HepG2 (cell line): ENCODE results near the gene TET2. TPM values are rescaled to one million over a fixed set of nuclear protein-coding genes. Genes with fewer than 3 reads are reported as not detected.

Experiments
- AGO1 ChIP-seq: fragments of 200-400 bp; formaldehyde crosslinking; IDR thresholded peaks from 2 replicates; pipeline ENCODE4 v1.6.1; 2017; ENCODE audit warnings: mild to moderate bottlenecking, low read depth, low read length, moderate library complexity; ENCODE audit not compliant: poor library complexity, severe bottlenecking
- ARID4A ChIP-seq: sonication (generic); formaldehyde crosslinking; IDR thresholded peaks from 2 replicates; pipeline ENCODE4 v1.5.0; 2020; ENCODE audit warnings: mild to moderate bottlenecking, missing genetic modification reagents, borderline replicate concordance
- DMAP1 ChIP-seq: IDR thresholded peaks from 2 replicates; pipeline ENCODE4 v1.6.1; 2016
- EEA1 ChIP-seq: sonication (generic); formaldehyde crosslinking; IDR thresholded peaks from 2 replicates; pipeline ENCODE4 v1.5.1; 2020; ENCODE audit warnings: mild to moderate bottlenecking, missing genetic modification reagents, borderline replicate concordance
- EZH2 ChIP-seq: conservative IDR thresholded peaks from 2 replicates; pipeline ENCODE4 v1.6.1; 2012; ENCODE audit warnings: mild to moderate bottlenecking, low read depth, low read length, moderate library complexity
- HOXA3 ChIP-seq: sonication (generic); formaldehyde crosslinking; IDR thresholded peaks from 2 replicates; pipeline ENCODE4 v1.5.0; 2020; ENCODE audit warnings: missing genetic modification reagents
- HOXA9 ChIP-seq: sonication (generic); formaldehyde crosslinking; IDR thresholded peaks from 2 replicates; pipeline ENCODE4 v1.8.1; 2022; ENCODE audit warnings: missing genetic modification reagents, mild to moderate bottlenecking, moderate library complexity, borderline replicate concordance
- MTF1 ChIP-seq: sonication (generic); formaldehyde crosslinking; IDR thresholded peaks from 2 replicates; pipeline ENCODE4 v1.5.0; 2020; ENCODE audit warnings: missing genetic modification reagents
- PREB ChIP-seq: sonication (generic); formaldehyde crosslinking; IDR thresholded peaks from 2 replicates; pipeline ENCODE4 v1.4.0; 2020; ENCODE audit warnings: missing genetic modification reagents
- PRMT3 ChIP-seq: sonication (generic); formaldehyde crosslinking; IDR thresholded peaks from 2 replicates; pipeline ENCODE4 v1.8.1; 2022; ENCODE audit warnings: low read depth, mild to moderate bottlenecking, moderate library complexity, missing genetic modification reagents, borderline replicate concordance
- SNAI1 ChIP-seq: sonication (generic); formaldehyde crosslinking; IDR thresholded peaks from 2 replicates; pipeline ENCODE4 v1.5.0; 2020; ENCODE audit warnings: mild to moderate bottlenecking, missing genetic modification reagents, borderline replicate concordance
- SP5 ChIP-seq: IDR thresholded peaks from 2 replicates; pipeline ENCODE4 v1.6.1; 2016; ENCODE audit warnings: low read depth, borderline replicate concordance
- STAG1 ChIP-seq: sonication (generic); formaldehyde crosslinking; IDR thresholded peaks from 2 replicates; pipeline ENCODE4 v1.4.0; 2020; ENCODE audit warnings: missing genetic modification reagents
- ZFP1 ChIP-seq: IDR thresholded peaks from 2 replicates; pipeline ENCODE4 v1.6.1; 2016
- ZFYVE20 ChIP-seq: sonication (generic); formaldehyde crosslinking; IDR thresholded peaks from 2 replicates; pipeline ENCODE4 v1.8.0; 2023; ENCODE audit warnings: low read depth, mild to moderate bottlenecking, moderate library complexity, missing genetic modification reagents, borderline replicate concordance
- ZNF264 ChIP-seq: sonication (generic); formaldehyde crosslinking; IDR thresholded peaks from 2 replicates; pipeline ENCODE4 v1.4.0; 2020; ENCODE audit warnings: missing genetic modification reagents
- ZNF337 ChIP-seq: sonication (generic); formaldehyde crosslinking; IDR thresholded peaks from 2 replicates; pipeline ENCODE4 v1.5.1; 2020; ENCODE audit warnings: missing genetic modification reagents, low read depth, mild to moderate bottlenecking, borderline replicate concordance
- ZNF562 ChIP-seq: sonication (generic); formaldehyde crosslinking; IDR thresholded peaks from 2 replicates; pipeline ENCODE4 v1.8.0; 2022; ENCODE audit warnings: missing genetic modification reagents, borderline replicate concordance
- ZNF644 ChIP-seq: IDR thresholded peaks from 2 replicates; pipeline ENCODE4 v1.6.1; 2016; ENCODE audit warnings: low read depth
- ZNF720 ChIP-seq: sonication (generic); formaldehyde crosslinking; IDR thresholded peaks from 2 replicates; pipeline ENCODE4 v1.4.0; 2020; ENCODE audit warnings: missing genetic modification reagents
- ZNF776 ChIP-seq: sonication (generic); formaldehyde crosslinking; IDR thresholded peaks from 2 replicates; pipeline ENCODE4 v1.4.0; 2020; ENCODE audit warnings: mild to moderate bottlenecking, missing genetic modification reagents
- ZNF780A ChIP-seq: sonication (generic); formaldehyde crosslinking; IDR thresholded peaks from 2 replicates; pipeline ENCODE4 v1.8.0; 2022; ENCODE audit warnings: mild to moderate bottlenecking, missing genetic modification reagents, moderate library complexity
- ZNF816 ChIP-seq: sonication (generic); formaldehyde crosslinking; IDR thresholded peaks from 2 replicates; pipeline ENCODE4 v1.8.0; 2022; ENCODE audit warnings: missing genetic modification reagents, mild to moderate bottlenecking, borderline replicate concordance
- ZSCAN31 ChIP-seq: sonication (generic); formaldehyde crosslinking; IDR thresholded peaks from 2 replicates; pipeline ENCODE4 v1.5.0; 2020; ENCODE audit warnings: low read depth, mild to moderate bottlenecking, missing genetic modification reagents
- polyA plus RNA-seq, 8 experiments: library from polyadenylated mRNA; depleted of rRNA in 3 of 8; stranded (reverse) in 7 of 8; unstranded in 1 of 8; fragments of >200 nt; fragmentation: Illumina TruSeq in 4 of 8; extraction: Trizol in 4 of 8; gene quantifications; 2 replicates each; pipeline versions ENCODE4 v1.2.1 to v1.2.3, GENCODE V29; 2011 to 2016; ENCODE audit warnings: low read depth in 4 of 8, missing spikeins in 1 of 8, mixed read lengths in 1 of 8; ENCODE audit not compliant: insufficient read depth in 1 of 8
- total RNA-seq, 5 experiments: library from RNA; depleted of rRNA; stranded (reverse); fragments of >200 nt; fragmentation: Illumina TruSeq; extraction: Trizol; gene quantifications; 2 replicates each; pipeline ENCODE4 v1.2.3, GENCODE V29; 2016; ENCODE audit warnings: low read depth in 1 of 5
- TF ChIP-seq, protein P1 (sequence below): sonication (generic); formaldehyde crosslinking; IDR thresholded peaks from 2 replicates; pipeline ENCODE4 v1.4.0; 2020; ENCODE audit warnings: missing genetic modification reagents

TET2 gene
- total and polyA plus RNA-seq, 2 of the 13 experiments (the other 11 are each of a cell fraction or from before 2014, with no cell fraction given) = 4.7 to 4.8 TPM

DNA sequence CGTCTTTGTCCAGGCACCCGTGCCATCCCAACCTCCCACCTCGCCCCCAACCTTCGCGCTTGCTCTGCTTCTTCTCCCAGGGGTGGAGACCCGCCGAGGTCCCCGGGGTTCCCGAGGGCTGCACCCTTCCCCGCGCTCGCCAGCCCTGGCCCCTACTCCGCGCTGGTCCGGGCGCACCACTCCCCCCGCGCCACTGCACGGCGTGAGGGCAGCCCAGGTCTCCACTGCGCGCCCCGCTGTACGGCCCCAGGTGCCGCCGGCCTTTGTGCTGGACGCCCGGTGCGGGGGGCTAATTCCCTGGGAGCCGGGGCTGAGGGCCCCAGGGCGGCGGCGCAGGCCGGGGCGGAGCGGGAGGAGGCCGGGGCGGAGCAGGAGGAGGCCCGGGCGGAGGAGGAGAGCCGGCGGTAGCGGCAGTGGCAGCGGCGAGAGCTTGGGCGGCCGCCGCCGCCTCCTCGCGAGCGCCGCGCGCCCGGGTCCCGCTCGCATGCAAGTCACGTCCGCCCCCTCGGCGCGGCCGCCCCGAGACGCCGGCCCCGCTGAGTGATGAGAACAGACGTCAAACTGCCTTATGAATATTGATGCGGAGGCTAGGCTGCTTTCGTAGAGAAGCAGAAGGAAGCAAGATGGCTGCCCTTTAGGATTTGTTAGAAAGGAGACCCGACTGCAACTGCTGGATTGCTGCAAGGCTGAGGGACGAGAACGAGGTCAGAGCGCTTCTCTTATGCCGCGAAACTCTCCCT, at the start of gene TET2 (continued):
- no peak for TF ChIP-seq EEA1 (CRISPR knock-in tag)
- TF ChIP-seq EZH2 = no peak
- TF ChIP-seq, protein P1, sequence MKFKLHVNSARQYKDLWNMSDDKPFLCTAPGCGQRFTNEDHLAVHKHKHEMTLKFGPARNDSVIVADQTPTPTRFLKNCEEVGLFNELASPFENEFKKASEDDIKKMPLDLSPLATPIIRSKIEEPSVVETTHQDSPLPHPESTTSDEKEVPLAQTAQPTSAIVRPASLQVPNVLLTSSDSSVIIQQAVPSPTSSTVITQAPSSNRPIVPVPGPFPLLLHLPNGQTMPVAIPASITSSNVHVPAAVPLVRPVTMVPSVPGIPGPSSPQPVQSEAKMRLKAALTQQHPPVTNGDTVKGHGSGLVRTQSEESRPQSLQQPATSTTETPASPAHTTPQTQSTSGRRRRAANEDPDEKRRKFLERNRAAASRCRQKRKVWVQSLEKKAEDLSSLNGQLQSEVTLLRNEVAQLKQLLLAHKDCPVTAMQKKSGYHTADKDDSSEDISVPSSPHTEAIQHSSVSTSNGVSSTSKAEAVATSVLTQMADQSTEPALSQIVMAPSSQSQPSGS (CRISPR knock-in tag) = no peak
- TF ChIP-seq PRMT3 (CRISPR knock-in tag) = no peak
- no peak for TF ChIP-seq PREB (CRISPR knock-in tag)
- no peak for TF ChIP-seq DMAP1 (CRISPR knock-in tag)
- TF ChIP-seq ZFYVE20 = no peak
- 0 out of 2 replicates have a peak, but pooled peaks have one; percentile 32 for TF ChIP-seq SNAI1 (CRISPR knock-in tag)
- no peak; the same call in 1 of the 2 replicates for TF ChIP-seq ZNF337
- peak; percentile 41; the same call in 1 of the 2 replicates for TF ChIP-seq ZNF776 (CRISPR knock-in tag)
- TF ChIP-seq ZNF816 = no peak
- TF ChIP-seq HOXA3 (CRISPR knock-in tag) = peak; percentile 66
- TF ChIP-seq ZNF644 (CRISPR knock-in tag) = no peak
- TF ChIP-seq SP5 (CRISPR knock-in tag) = 0 out of 2 replicates have a peak, but pooled peaks have one; percentile 25
- no peak for TF ChIP-seq ZNF264 (CRISPR knock-in tag)
- no peak for TF ChIP-seq ZFP1
- TF ChIP-seq ARID4A (CRISPR knock-in tag) = peak; percentile 73; the same call in 1 of the 2 replicates
- TF ChIP-seq ZNF562 (CRISPR knock-in tag) = no peak
- no peak for TF ChIP-seq ZNF720 (CRISPR knock-in tag)
- TF ChIP-seq AGO1 = no peak
- no peak for TF ChIP-seq MTF1 (CRISPR knock-in tag)
- TF ChIP-seq ZNF780A (CRISPR knock-in tag) = no peak
- no peak for TF ChIP-seq ZSCAN31 (CRISPR knock-in tag)
- TF ChIP-seq STAG1 (CRISPR knock-in tag) = peak; percentile 20; the same call in 1 of the 2 replicates
- no peak for TF ChIP-seq HOXA9 (CRISPR knock-in tag)
